Karpas-422 (cell line): ENCODE results near the gene COX7C. TPM values are rescaled to one million over a fixed set of nuclear protein-coding genes. Genes with fewer than 3 reads are reported as not detected.

ENCODE experiments used
- small RNA-seq: library from RNA; depleted of rRNA; stranded (forward); fragments of <200 nt; gene quantifications from one replicate; pipeline ENCODE3, GENCODE V24; 2014
- total RNA-seq: library from RNA; depleted of rRNA; stranded (reverse); fragments of >200 nt; shearing (Covaris generic); gene quantifications from 2 replicates; pipeline ENCODE4 v1.2.3, GENCODE V29; 2014; ENCODE audit warnings: low replicate concordance

Gene COX7C
- total RNA-seq, 1 experiment from 2014 or later, result 598 TPM

Small RNA genes within 50 kb of the gene (small RNA-seq; reads per million reads assigned to genes)
- gene RNU6-804P, result not detected
